ENCODE data around the gene IL16.

Gene IL16

GRCh38 chr15:81286621-81287121 is 90.0 kb downstream of the IL16 start:
- in situ Hi-C loops (cut with MboI; ENCODE audit: low sequenced_read_pairs): loop anchor here (10.0 kb wide), 1 partner anchor 118 kb away; no protein-coding TSS in a partner anchor

GRCh38 chr15:81288040-81288439 is 91.4 kb downstream of the IL16 start:
- in situ Hi-C loops (cut with MboI; ENCODE audit: low sequenced_read_pairs): loop anchor here (10.0 kb wide), 1 partner anchor 117 kb away; no protein-coding TSS in a partner anchor

GRCh38 chr15:81288616-81289015 is 91.9 kb downstream of the IL16 start:
- in situ Hi-C loops (cut with MboI; ENCODE audit: low sequenced_read_pairs): loop anchor here (10.0 kb wide), 1 partner anchor 116 kb away; no protein-coding TSS in a partner anchor

- in situ Hi-C loops (cut with MboI; ENCODE audit: low sequenced_read_pairs): loop anchor here (10.0 kb wide), 1 partner anchor 115 kb away; no protein-coding TSS in a partner anchor
Measured at GRCh38 chr15:81289910-81290309, 93.2 kb downstream of the IL16 start.

- in situ Hi-C loops (cut with MboI; ENCODE audit: low sequenced_read_pairs): no loop called here
Measured at GRCh38 chr15:81291916-81292522, 95.3 kb downstream of the IL16 start.

- in situ Hi-C loops (cut with MboI; ENCODE audit: low sequenced_read_pairs): no loop called here
Measured at GRCh38 chr15:81292523-81293001, 95.9 kb downstream of the IL16 start.

GRCh38 chr15:81293728-81294515 is 97.2 kb downstream of the IL16 start:
- in situ Hi-C loops (cut with MboI; ENCODE audit: low sequenced_read_pairs): no loop called here

- in situ Hi-C loops (cut with MboI; ENCODE audit: low sequenced_read_pairs): no loop called here
Measured at GRCh38 chr15:81294516-81294880, 97.8 kb downstream of the IL16 start.

- in situ Hi-C loops (cut with MboI; ENCODE audit: low sequenced_read_pairs): no loop called here
Measured at GRCh38 chr15:81295486-81296121, 98.9 kb downstream of the IL16 start.

GRCh38 chr15:81296186-81296585 is 99.5 kb downstream of the IL16 start:
- in situ Hi-C loops (cut with MboI; ENCODE audit: low sequenced_read_pairs): no loop called here

GRCh38 chr15:81296673-81297072 is 100.0 kb downstream of the IL16 start:
- in situ Hi-C loops (cut with MboI; ENCODE audit: low sequenced_read_pairs): no loop called here

- in situ Hi-C loops (cut with MboI; ENCODE audit: low sequenced_read_pairs): no loop called here
Measured at GRCh38 chr15:81297147-81297572, 100.5 kb downstream of the IL16 start.

- in situ Hi-C loops (cut with MboI; ENCODE audit: low sequenced_read_pairs): no loop called here
Measured at GRCh38 chr15:81297603-81298575, 101.2 kb downstream of the IL16 start.

- in situ Hi-C loops (cut with MboI; ENCODE audit: low sequenced_read_pairs): no loop called here
Measured at GRCh38 chr15:81298611-81299010, 101.9 kb downstream of the IL16 start.

GRCh38 chr15:81299156-81299555 is 102.5 kb downstream of the IL16 start:
- in situ Hi-C loops (cut with MboI; ENCODE audit: low sequenced_read_pairs): no loop called here

GRCh38 chr15:81299630-81300273 is 103.1 kb downstream of the IL16 start:
- in situ Hi-C loops (cut with MboI; ENCODE audit: low sequenced_read_pairs): loop anchor here (25.0 kb wide), 1 partner anchor 1238 kb away; the partner anchor contains the start of gene RPS17

GRCh38 chr15:81301385-81301784 is 104.7 kb downstream of the IL16 start:
- in situ Hi-C loops (cut with MboI; ENCODE audit: low sequenced_read_pairs): loop anchor here (25.0 kb wide), 1 partner anchor 1236 kb away; the partner anchor contains the start of gene RPS17

GRCh38 chr15:81301815-81302399 is 105.2 kb downstream of the IL16 start:
- in situ Hi-C loops (cut with MboI; ENCODE audit: low sequenced_read_pairs): loop anchor here (25.0 kb wide), 1 partner anchor 1235 kb away; the partner anchor contains the start of gene RPS17

- in situ Hi-C loops (cut with MboI; ENCODE audit: low sequenced_read_pairs): loop anchor here (25.0 kb wide), 1 partner anchor 1235 kb away; the partner anchor contains the start of gene RPS17
Measured at GRCh38 chr15:81302701-81303109, 106.0 kb downstream of the IL16 start.
